ENCODE data around the gene LYPD8. TPM values are rescaled to one million over a fixed set of nuclear protein-coding genes. Genes with fewer than 3 reads are reported as not detected.

LYPD8 gene
- total RNA-seq, 1 experiment from 2014 or later = not detected

DNA sequence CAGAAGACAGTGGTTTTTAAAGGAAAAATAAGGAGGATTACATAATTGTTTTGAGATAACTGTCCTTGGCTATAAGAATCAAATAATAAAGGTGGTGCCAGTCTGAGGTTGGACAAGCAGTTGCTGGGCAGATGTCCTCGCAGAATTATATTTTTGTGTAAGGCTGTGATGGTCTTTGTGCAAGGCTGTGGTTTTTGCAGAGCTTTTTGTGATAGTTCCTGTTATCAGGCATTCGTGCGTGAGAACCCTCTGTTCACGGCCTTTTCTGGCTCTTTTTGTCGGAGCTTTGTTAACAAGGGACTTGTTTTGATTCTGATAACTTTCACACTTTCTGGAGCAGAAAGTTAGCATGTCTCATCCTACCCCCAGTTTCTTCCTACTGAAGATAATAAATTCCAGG lies 36.8 kb upstream of the LYPD8 start (continued):
- TF ChIP-seq ZNF281 (CRISPR knock-in tag; IDR thresholded peaks at IDR 0.05) = no peak
- no peak for TF ChIP-seq KAT7 (CRISPR knock-in tag; IDR thresholded peaks at IDR 0.05; ENCODE audit: borderline replicate concordance)
- TF ChIP-seq, protein P1, sequence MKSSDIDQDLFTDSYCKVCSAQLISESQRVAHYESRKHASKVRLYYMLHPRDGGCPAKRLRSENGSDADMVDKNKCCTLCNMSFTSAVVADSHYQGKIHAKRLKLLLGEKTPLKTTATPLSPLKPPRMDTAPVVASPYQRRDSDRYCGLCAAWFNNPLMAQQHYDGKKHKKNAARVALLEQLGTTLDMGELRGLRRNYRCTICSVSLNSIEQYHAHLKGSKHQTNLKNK (CRISPR knock-in tag; IDR thresholded peaks at IDR 0.05) = no peak
- TF ChIP-seq ESRRA (CRISPR knock-in tag; IDR thresholded peaks at IDR 0.05; ENCODE audit: borderline replicate concordance) = no peak

DNA sequence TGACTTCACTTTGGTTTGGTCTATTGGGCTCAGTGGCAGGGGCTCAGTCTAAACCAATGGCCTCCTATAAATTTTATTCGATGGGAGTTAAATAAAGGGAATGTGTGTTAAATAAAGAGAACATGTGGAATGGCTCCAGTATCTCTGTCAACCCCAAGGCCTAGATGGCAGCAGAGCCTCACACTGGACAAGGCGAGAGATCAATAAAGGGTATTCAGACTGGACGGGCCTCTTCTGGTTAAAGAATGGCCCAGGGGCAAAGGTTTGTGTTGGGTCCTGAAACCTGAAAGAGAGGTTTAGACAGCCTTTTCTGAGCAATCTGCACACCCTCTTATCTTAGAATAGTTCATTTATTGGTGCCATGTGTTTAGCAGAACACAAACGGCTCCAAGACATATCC lies 35.5 kb upstream of the LYPD8 start:
- Mint-ChIP-seq H3K9me3 (peaks cover 88% of the 10 kb centered on the region), H3K27ac (no peak overlapping the region)
- CTCF ChIA-PET = no interaction called here

DNA sequence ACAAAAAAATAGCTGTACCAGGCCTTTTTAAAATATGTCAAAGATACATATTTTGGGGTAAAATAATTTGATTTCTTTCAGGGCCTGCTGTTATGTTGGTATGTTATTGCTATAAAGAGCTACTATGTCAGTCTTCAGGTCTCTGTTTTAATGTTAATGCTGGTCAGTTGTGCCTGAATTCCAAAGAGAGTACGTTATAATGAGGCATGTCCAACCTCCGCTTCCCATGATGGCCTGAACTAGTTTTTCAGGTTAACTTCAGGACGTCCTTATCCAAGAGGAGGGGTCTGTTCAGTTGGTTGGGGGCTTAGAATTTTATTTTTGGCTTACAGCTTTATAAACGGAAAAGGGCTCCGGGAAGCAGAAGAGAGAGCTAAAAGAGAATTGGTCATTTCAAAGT lies 34.9 kb upstream of the LYPD8 start:
- Mint-ChIP-seq H3K4me3 (no peak overlapping the region), H3K9me3 (peaks cover 88% of the 10 kb centered on the region), H3K4me1 (no peaks in the 10 kb centered on the region), H3K27ac (no peak overlapping the region), H3K36me3 (peaks cover 35% of the 10 kb centered on the region), H3K27me3 (ENCODE audit: low read depth) (peaks cover 3% of the 10 kb centered on the region; the same call in 1 of the 2 replicates)
- ChIA-PET POLR2A (no interaction called here), CTCF (no interaction called here)
- DNase-seq (ENCODE audit: low spot score) (no peak), ATAC-seq (no peak)
- TF ChIP-seq ZNF121 (CRISPR knock-in tag; IDR thresholded peaks at IDR 0.05) (no peak), TP53 (CRISPR knock-in tag; IDR thresholded peaks at IDR 0.05) (no peak), JUN (CRISPR knock-in tag; IDR thresholded peaks at IDR 0.05) (no peak), AFF4 (CRISPR knock-in tag; IDR thresholded peaks at IDR 0.05; ENCODE audit: borderline replicate concordance) (no peak), ZNF263 (CRISPR knock-in tag; IDR thresholded peaks at IDR 0.05; ENCODE audit: low read depth) (no peak)
- TF ChIP-seq, protein P2, sequence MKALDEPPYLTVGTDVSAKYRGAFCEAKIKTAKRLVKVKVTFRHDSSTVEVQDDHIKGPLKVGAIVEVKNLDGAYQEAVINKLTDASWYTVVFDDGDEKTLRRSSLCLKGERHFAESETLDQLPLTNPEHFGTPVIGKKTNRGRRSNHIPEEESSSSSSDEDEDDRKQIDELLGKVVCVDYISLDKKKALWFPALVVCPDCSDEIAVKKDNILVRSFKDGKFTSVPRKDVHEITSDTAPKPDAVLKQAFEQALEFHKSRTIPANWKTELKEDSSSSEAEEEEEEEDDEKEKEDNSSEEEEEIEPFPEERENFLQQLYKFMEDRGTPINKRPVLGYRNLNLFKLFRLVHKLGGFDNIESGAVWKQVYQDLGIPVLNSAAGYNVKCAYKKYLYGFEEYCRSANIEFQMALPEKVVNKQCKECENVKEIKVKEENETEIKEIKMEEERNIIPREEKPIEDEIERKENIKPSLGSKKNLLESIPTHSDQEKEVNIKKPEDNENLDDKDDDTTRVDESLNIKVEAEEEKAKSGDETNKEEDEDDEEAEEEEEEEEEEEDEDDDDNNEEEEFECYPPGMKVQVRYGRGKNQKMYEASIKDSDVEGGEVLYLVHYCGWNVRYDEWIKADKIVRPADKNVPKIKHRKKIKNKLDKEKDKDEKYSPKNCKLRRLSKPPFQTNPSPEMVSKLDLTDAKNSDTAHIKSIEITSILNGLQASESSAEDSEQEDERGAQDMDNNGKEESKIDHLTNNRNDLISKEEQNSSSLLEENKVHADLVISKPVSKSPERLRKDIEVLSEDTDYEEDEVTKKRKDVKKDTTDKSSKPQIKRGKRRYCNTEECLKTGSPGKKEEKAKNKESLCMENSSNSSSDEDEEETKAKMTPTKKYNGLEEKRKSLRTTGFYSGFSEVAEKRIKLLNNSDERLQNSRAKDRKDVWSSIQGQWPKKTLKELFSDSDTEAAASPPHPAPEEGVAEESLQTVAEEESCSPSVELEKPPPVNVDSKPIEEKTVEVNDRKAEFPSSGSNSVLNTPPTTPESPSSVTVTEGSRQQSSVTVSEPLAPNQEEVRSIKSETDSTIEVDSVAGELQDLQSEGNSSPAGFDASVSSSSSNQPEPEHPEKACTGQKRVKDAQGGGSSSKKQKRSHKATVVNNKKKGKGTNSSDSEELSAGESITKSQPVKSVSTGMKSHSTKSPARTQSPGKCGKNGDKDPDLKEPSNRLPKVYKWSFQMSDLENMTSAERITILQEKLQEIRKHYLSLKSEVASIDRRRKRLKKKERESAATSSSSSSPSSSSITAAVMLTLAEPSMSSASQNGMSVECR (CRISPR knock-in tag; IDR thresholded peaks at IDR 0.05; ENCODE audit: borderline replicate concordance) = no peak

More for the DNA sequence above, 35.5 kb upstream of the LYPD8 start:
- ATAC-seq (no peak), DNase-seq (ENCODE audit: low spot score) (no peak)
- TF ChIP-seq GTF2I (CRISPR knock-in tag; conservative IDR thresholded peaks at IDR 0.05) = no peak
- TF ChIP-seq MLX (CRISPR knock-in tag; IDR thresholded peaks at IDR 0.05) = no peak
- no peak for TF ChIP-seq NR2C2 (CRISPR knock-in tag; IDR thresholded peaks at IDR 0.05)
- TF ChIP-seq E2F1 (CRISPR knock-in tag; IDR thresholded peaks at IDR 0.05) = no peak
- TF ChIP-seq ETV6 (CRISPR knock-in tag; IDR thresholded peaks at IDR 0.05) = no peak
- no peak for TF ChIP-seq ZNF416 (CRISPR knock-in tag; IDR thresholded peaks at IDR 0.05)
- TF ChIP-seq, protein P3, sequence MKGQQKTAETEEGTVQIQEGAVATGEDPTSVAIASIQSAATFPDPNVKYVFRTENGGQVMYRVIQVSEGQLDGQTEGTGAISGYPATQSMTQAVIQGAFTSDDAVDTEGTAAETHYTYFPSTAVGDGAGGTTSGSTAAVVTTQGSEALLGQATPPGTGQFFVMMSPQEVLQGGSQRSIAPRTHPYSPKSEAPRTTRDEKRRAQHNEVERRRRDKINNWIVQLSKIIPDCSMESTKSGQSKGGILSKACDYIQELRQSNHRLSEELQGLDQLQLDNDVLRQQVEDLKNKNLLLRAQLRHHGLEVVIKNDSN (CRISPR knock-in tag; IDR thresholded peaks at IDR 0.05) = no peak
- TF ChIP-seq E2F5 (CRISPR knock-in tag; IDR thresholded peaks at IDR 0.05) = no peak
- Mint-ChIP-seq H3K27me3 (ENCODE audit: low read depth) (no peaks in the 10 kb centered on the region; the same call in 1 of the 2 replicates), H3K4me1 (no peaks in the 10 kb centered on the region), H3K36me3 (peaks cover 31% of the 10 kb centered on the region), H3K4me3 (no peak overlapping the region)
- POLR2A ChIA-PET = no interaction called here
